ENCODE results near the gene TBK1.

The TBK1 gene

DNA sequence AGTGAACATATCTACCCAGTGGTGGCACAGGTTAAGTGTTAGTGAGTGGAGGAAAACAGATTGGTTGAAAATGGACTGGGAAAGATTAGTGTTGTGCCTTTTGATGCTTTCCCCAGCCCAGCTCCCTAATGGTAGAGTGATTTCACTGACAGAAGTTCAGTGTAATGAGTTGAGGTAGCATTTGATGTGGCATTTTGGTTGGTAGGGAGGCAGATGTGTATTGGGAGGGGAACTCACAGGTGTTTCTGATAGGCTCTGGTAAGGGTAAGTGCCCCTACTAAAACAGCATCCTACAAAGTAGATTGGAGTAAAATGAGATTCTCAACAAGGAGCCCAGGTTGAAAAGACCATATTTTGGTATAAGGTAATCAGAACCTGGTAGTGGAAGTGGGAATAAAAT is 4.2 kb downstream of the TBK1 start:
- Mint-ChIP-seq H3K36me3 (ENCODE audit: low read depth) (peaks cover 27% of the 10 kb centered on the region), H3K4me1 (peaks cover 29% of the 10 kb centered on the region), H3K4me3 (no peak overlapping the region), H3K9me3 (no peaks in the 10 kb centered on the region), H3K27ac (no peak overlapping the region), H3K27me3 (ENCODE audit: low read depth) (no peaks in the 10 kb centered on the region)
- TF ChIP-seq CTCF (IDR thresholded peaks at IDR 0.05; ENCODE audit: unreplicated experiment in 3 of 3), result no peak

- no peak for TF ChIP-seq CTCF (IDR thresholded peaks at IDR 0.05; ENCODE audit: unreplicated experiment in 3 of 3)
- Mint-ChIP-seq H3K4me1 (peaks cover 21% of the 10 kb centered on the region), H3K27ac (no peak overlapping the region), H3K4me3 (no peak overlapping the region), H3K27me3 (ENCODE audit: low read depth) (no peaks in the 10 kb centered on the region), H3K36me3 (ENCODE audit: low read depth) (peaks cover 32% of the 10 kb centered on the region), H3K9me3 (no peaks in the 10 kb centered on the region)
Measured at GRCh38 chr12:64457032-64457431, 5.1 kb downstream of the TBK1 start.

DNA sequence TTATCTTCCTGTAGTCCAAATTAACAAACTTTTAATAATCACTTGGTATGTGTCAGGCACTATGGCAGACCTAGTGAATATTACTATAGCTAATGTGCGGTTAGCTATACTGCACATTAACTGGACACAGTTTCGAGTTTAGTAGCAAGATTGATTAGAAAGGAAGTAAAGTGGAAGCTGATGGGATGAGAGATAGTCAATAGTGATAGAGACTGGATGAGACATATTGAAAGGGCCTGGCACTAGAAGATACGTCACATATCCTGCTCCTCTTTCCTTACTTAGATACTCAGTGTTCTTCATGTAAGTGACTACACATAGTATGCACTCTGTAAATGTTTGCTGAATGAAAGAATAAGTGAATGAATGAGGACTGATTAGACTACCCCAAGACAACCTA is 5.5 kb downstream of the TBK1 start:
- H3K27me3 Mint-ChIP-seq (ENCODE audit: low read depth), result no peaks in the 10 kb centered on the region
- no peak overlapping the region for H3K27ac Mint-ChIP-seq
- H3K4me3 Mint-ChIP-seq, result no peak overlapping the region
- peaks cover 20% of the 10 kb centered on the region for H3K4me1 Mint-ChIP-seq
- H3K9me3 Mint-ChIP-seq, result no peaks in the 10 kb centered on the region
- TF ChIP-seq CTCF (IDR thresholded peaks at IDR 0.05; ENCODE audit: unreplicated experiment in 3 of 3), result no peak
- peaks cover 35% of the 10 kb centered on the region for H3K36me3 Mint-ChIP-seq (ENCODE audit: low read depth)

- Mint-ChIP-seq H3K4me1 (peaks cover 15% of the 10 kb centered on the region), H3K4me3 (no peak overlapping the region), H3K27ac (no peak overlapping the region), H3K27me3 (ENCODE audit: low read depth) (no peaks in the 10 kb centered on the region), H3K9me3 (no peaks in the 10 kb centered on the region), H3K36me3 (ENCODE audit: low read depth) (peaks cover 40% of the 10 kb centered on the region)
- no peak for TF ChIP-seq CTCF (IDR thresholded peaks at IDR 0.05; ENCODE audit: unreplicated experiment in 3 of 3)
Measured at GRCh38 chr12:64457923-64458322, 6.0 kb downstream of the TBK1 start.

GRCh38 chr12:64459394-64459891 is 7.5 kb downstream of the TBK1 start:
- Mint-ChIP-seq H3K4me1 (peaks cover 8% of the 10 kb centered on the region), H3K27ac (peak overlapping the region in 1 of 3 experiments; percentile 21), H3K27me3 (ENCODE audit: low read depth) (no peaks in the 10 kb centered on the region), H3K4me3 (no peak overlapping the region), H3K36me3 (ENCODE audit: low read depth) (peaks cover 47% of the 10 kb centered on the region), H3K9me3 (no peaks in the 10 kb centered on the region)
- TF ChIP-seq CTCF (IDR thresholded peaks at IDR 0.05; ENCODE audit: unreplicated experiment in 3 of 3), result no peak

GRCh38 chr12:64461634-64462414 is 9.9 kb downstream of the TBK1 start:
- no peak for TF ChIP-seq CTCF (IDR thresholded peaks at IDR 0.05; ENCODE audit: unreplicated experiment in 3 of 3)
- Mint-ChIP-seq H3K36me3 (ENCODE audit: low read depth) (peaks cover 58% of the 10 kb centered on the region), H3K9me3 (no peaks in the 10 kb centered on the region), H3K27me3 (ENCODE audit: low read depth) (no peaks in the 10 kb centered on the region), H3K4me3 (no peak overlapping the region), H3K4me1 (peaks cover 8% of the 10 kb centered on the region), H3K27ac (no peak overlapping the region)
